Breast epithelium (tissue), 3 donors: ENCODE results near the gene CD84.

Source experiments
- POLR2A ChIP-seq: fragments of 450-650 bp; IDR thresholded peaks from one replicate; pipeline ENCODE4 v1.6.1; 2016; ENCODE audit warnings: antibody characterized with exemption, mild to moderate bottlenecking, moderate library complexity
- POLR2AphosphoS5 ChIP-seq, 3 donors: sonication (generic); formaldehyde crosslinking; IDR thresholded peaks; one replicate each; pipeline ENCODE4 v1.6.1; 2017; ENCODE audit warnings: antibody characterized with exemption in 3 of 3

- TF ChIP-seq POLR2A (no peak), POLR2AphosphoS5 (IDR thresholded peaks at IDR 0.05) (no peak)
Observed at GRCh38 chr1:160521554-160521953, 57.7 kb downstream of the CD84 start.
